K562 (cell line): ENCODE data around the gene TMEM88. TPM values are rescaled to one million over a fixed set of nuclear protein-coding genes. Genes with fewer than 3 reads are reported as not detected.

Experiments
- DPF2 ChIP-seq: fragments of 450-650 bp; IDR thresholded peaks from 2 replicates; pipeline ENCODE4 v1.6.1; 2016
- NKRF ChIP-seq: fragments of 450-650 bp; IDR thresholded peaks from 2 replicates; pipeline ENCODE4 v1.6.1; 2016; ENCODE audit warnings: borderline replicate concordance
- PRDM10 ChIP-seq: fragments of 450-650 bp; IDR thresholded peaks from 2 replicates; pipeline ENCODE4 v1.6.1; 2018; ENCODE audit not compliant: partially characterized antibody
- YBX1 ChIP-seq: fragments of 450-650 bp; IDR thresholded peaks from 2 replicates; pipeline ENCODE4 v1.7.1; 2016; ENCODE audit warnings: mild to moderate bottlenecking
- ZNF23 ChIP-seq: fragments of 250-450 bp; sonication (Bioruptor Pico); IDR thresholded peaks from 2 replicates; pipeline ENCODE4 v1.4.0; 2020; ENCODE audit warnings: mild to moderate bottlenecking
- ZNF263 ChIP-seq: sonication (generic); formaldehyde crosslinking; IDR thresholded peaks from 2 replicates; pipeline ENCODE4 v1.8.0; 2022; ENCODE audit warnings: mild to moderate bottlenecking, missing genetic modification reagents, borderline replicate concordance
- ZNF586 ChIP-seq: fragments of 450-650 bp; formaldehyde crosslinking; conservative IDR thresholded peaks from 2 replicates; pipeline ENCODE4 v1.4.0; 2020; ENCODE audit warnings: mild to moderate bottlenecking, moderate library complexity
- polyA plus RNA-seq, 8 experiments: library from polyadenylated mRNA; depleted of rRNA in 4 of 8; stranded (reverse) in 5 of 8; unstranded in 3 of 8; fragments of >200 nt; fragmentation: Nextera tagmentation in 2 of 8; fragmentation: Illumina TruSeq in 1 of 8; extraction: Ambion mirVana in 2 of 8; extraction: Trizol in 1 of 8; gene quantifications; 2 replicates each; pipeline versions ENCODE4 v1.2.1 to v1.2.3, GENCODE V29; 2011 to 2014; ENCODE audit warnings: inconsistent platforms in 1 of 8, missing spikeins in 1 of 8
- total RNA-seq, 7 experiments: library from RNA; depleted of rRNA in 6 of 7; stranded (reverse); fragments of >200 nt in 6 of 7; fragmentation: Illumina TruSeq in 2 of 7; extraction: Trizol in 2 of 7; gene quantifications; 2 replicates each; pipeline versions ENCODE4 v1.2.1 to v1.2.3, GENCODE V29; 2011 to 2021; ENCODE audit warnings: low replicate concordance in 1 of 7
- TF ChIP-seq, protein P1 (sequence below), 2 experiments: fragments of 450-650 bp; formaldehyde crosslinking in 1 of 2; IDR thresholded peaks; 2 replicates each; pipeline versions ENCODE4 v1.4.0 to v1.6.1; 2014 to 2020; ENCODE audit warnings: mild to moderate bottlenecking in 2 of 2, borderline replicate concordance in 1 of 2, low read depth in 1 of 2
- TF ChIP-seq, protein P2 (sequence below): fragments of 250-450 bp; sonication (Bioruptor Pico); IDR thresholded peaks from 2 replicates; pipeline ENCODE4 v1.4.0; 2020; ENCODE audit warnings: mild to moderate bottlenecking, moderate library complexity, borderline replicate concordance

Gene TMEM88
- total and polyA plus RNA-seq, 9 of the 15 experiments (the other 6 are each of a cell fraction or from before 2014, with no cell fraction given), result 0.10 to 1.4 (median 0.36) TPM; not detected in 3

DNA sequence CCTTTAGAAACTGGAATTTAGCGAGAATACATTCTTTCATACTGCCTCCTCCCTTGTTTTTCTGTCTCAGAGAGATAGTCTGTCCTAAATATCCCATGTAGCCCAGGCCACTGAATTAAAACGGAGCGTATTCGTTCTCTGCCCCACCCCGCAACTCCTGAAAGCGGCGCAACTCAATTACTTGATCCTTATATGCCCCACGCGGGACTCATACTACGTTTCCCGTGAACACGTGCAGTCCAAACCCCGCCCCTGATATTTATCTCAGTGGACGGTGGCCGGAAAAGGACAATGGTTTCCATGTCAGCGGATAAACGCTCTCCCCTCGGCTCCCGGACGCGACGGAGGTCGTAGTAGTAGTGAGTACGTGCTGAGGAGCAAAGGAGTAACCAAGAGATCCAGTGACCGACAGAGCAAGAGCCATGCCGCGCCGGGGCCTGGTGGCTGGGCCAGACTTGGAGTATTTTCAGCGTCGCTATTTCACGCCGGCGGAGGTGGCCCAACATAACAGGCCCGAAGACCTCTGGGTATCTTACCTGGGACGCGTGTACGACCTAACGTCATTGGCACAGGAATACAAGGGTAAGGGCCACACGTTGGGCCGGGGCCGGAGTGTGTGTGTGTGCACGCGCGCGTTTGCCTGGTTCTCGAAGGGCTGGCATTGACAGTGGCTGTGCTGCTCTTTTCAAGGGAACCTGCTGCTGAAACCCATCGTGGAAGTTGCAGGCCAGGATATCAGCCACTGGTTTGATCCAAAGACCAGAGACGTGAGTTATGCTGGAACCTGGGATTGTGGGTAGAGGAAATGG lies 3.1 kb downstream of the TMEM88 start, which contains the start of gene CYB5D1 (continued):
- TF ChIP-seq, protein P1, sequence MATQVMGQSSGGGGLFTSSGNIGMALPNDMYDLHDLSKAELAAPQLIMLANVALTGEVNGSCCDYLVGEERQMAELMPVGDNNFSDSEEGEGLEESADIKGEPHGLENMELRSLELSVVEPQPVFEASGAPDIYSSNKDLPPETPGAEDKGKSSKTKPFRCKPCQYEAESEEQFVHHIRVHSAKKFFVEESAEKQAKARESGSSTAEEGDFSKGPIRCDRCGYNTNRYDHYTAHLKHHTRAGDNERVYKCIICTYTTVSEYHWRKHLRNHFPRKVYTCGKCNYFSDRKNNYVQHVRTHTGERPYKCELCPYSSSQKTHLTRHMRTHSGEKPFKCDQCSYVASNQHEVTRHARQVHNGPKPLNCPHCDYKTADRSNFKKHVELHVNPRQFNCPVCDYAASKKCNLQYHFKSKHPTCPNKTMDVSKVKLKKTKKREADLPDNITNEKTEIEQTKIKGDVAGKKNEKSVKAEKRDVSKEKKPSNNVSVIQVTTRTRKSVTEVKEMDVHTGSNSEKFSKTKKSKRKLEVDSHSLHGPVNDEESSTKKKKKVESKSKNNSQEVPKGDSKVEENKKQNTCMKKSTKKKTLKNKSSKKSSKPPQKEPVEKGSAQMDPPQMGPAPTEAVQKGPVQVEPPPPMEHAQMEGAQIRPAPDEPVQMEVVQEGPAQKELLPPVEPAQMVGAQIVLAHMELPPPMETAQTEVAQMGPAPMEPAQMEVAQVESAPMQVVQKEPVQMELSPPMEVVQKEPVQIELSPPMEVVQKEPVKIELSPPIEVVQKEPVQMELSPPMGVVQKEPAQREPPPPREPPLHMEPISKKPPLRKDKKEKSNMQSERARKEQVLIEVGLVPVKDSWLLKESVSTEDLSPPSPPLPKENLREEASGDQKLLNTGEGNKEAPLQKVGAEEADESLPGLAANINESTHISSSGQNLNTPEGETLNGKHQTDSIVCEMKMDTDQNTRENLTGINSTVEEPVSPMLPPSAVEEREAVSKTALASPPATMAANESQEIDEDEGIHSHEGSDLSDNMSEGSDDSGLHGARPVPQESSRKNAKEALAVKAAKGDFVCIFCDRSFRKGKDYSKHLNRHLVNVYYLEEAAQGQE (IDR thresholded peaks at IDR 0.05; ENCODE audit: borderline replicate concordance), result no peak; the same call in 1 of the 2 replicates
- TF ChIP-seq, protein P1 (CRISPR knock-in tag; IDR thresholded peaks at IDR 0.05; ENCODE audit: low read depth), result no peak
- no peak for TF ChIP-seq YBX1
- TF ChIP-seq, protein P2, sequence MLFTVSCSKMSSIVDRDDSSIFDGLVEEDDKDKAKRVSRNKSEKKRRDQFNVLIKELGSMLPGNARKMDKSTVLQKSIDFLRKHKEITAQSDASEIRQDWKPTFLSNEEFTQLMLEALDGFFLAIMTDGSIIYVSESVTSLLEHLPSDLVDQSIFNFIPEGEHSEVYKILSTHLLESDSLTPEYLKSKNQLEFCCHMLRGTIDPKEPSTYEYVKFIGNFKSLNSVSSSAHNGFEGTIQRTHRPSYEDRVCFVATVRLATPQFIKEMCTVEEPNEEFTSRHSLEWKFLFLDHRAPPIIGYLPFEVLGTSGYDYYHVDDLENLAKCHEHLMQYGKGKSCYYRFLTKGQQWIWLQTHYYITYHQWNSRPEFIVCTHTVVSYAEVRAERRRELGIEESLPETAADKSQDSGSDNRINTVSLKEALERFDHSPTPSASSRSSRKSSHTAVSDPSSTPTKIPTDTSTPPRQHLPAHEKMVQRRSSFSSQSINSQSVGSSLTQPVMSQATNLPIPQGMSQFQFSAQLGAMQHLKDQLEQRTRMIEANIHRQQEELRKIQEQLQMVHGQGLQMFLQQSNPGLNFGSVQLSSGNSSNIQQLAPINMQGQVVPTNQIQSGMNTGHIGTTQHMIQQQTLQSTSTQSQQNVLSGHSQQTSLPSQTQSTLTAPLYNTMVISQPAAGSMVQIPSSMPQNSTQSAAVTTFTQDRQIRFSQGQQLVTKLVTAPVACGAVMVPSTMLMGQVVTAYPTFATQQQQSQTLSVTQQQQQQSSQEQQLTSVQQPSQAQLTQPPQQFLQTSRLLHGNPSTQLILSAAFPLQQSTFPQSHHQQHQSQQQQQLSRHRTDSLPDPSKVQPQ (CRISPR knock-in tag), result no peak
- TF ChIP-seq ZNF586 (CRISPR knock-in tag), result no peak
- TF ChIP-seq DPF2, result no peak
- no peak for TF ChIP-seq ZNF23 (CRISPR knock-in tag)
- TF ChIP-seq PRDM10, result no peak
- TF ChIP-seq NKRF, result peak; percentile 85
- no peak for TF ChIP-seq ZNF263 (CRISPR knock-in tag)
